Endothelial cell of umbilical vein (primary cell): ENCODE data around the gene RPL18A.

Source experiments
- MYC ChIP-seq: IDR thresholded peaks from one replicate; pipeline ENCODE4 v1.6.1; 2011; ENCODE audit warnings: mild to moderate bottlenecking, low read depth, low read length
- POLR2A ChIP-seq: IDR thresholded peaks from 2 replicates; pipeline ENCODE4 v1.6.1; 2012; ENCODE audit warnings: low read depth, mild to moderate bottlenecking, control low read depth, low read length

GRCh38 chr19:17842663-17843291 lies 16.9 kb upstream of the RPL18A start:
- TF ChIP-seq POLR2A (no peak), MYC (no peak)
